Adipose tissue (tissue), 3 donors: Measurements from ENCODE around the gene FBXL16. TPM values are rescaled to one million over a fixed set of nuclear protein-coding genes. Genes with fewer than 3 reads are reported as not detected.

ENCODE experiments used
- H3K27ac ChIP-seq: one replicate; pipeline ENCODE4 v1.5.1; 2013; ENCODE audit warnings: low read depth, low read length
- WGBS, 3 donors: extraction: QIAGEN DNeasy Blood & Tissue Kit; methylation state at CpG; one replicate each; pipeline ENCODE4 v1.1.7; 2013; 5-methylcytosine and 5-hydroxymethylcytosine counted together
- polyA plus RNA-seq, 3 donors: library from polyadenylated mRNA; stranded (reverse); fragments of 200-250 nt; gene quantifications; one replicate each; pipeline ENCODE4 v1.2.3, GENCODE V29; 2013
- donor health status: healthy with polysubstance abuse.
- donor health status: Bipolar disorder and iron deficiency.
- donor health status: healthy.

FBXL16 gene
- polyA plus RNA-seq, 3 donors: 0.22 to 2.5 (median 0.37) TPM

DNA sequence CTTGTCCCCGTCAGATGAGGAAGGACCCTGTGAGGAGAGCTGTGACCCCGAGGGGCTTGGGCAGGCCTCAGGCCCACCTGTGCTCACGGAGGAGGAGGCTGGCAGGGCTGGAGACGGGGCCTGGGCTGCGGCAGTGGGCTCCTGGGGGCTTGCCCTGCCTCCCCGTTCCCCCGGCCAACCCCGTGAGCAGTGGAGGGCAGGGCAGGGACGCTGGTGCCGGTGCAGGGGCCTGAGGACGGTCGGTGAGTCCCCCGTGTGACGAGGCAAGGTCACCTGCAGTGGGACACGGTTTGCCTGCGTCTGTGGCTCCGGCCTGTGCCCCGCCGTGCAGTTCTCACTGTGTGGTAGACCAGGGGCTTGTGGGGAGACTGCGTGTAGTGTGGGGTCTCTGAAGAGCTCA, 46.0 kb downstream of the FBXL16 start:
- no peak overlapping the region for H3K27ac ChIP-seq
- 89 to 91% (median 91%) methylated on average over 18 to 20 of the region's 20 CpGs for WGBS, 3 donors

DNA sequence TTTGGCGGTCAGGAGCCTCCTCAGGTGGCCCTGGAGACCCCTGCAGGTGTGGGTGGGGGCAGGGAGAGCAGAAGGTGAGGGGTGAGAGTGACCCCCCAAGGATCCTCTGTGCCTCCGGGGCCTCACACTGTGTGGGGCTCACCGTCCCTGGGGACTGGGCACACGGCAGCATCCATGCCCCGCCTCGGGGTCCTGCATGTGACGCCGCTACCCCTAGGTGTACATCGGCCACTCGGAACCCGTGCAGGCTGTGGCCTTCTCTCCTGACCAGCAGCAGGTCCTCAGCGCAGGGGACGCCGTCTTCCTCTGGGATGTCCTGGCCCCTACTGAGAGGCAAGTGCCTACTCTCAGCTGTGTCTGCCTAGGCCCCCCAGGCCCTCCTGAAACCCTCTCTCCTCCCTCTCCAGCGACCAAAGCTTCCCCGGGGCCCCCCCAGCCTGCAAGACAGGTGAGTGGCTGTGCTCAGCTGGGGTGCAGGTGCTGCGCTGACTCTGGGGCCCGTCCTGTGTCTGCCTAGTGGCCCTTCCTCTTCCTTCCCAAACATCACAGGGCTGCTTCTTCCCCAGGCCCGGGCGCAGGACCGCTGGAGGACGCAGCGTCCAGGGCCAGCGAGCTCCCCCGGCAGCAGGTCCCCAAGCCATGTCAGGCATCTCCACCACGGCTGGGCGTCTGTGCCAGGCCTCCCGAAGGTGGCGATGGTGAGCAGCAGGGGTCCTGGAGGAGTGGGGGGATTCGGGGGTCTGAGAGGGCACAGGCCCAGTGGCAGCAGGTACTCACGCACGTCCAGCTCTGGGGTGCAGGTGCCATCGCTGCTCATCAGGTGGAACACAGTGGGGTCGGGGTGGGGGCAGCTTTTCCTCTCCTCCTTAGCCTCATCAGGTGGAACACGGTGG, 46.7 kb downstream of the FBXL16 start:
- WGBS, 3 donors: 91 to 95% (median 94%) methylated on average over 29 to 35 of the region's 35 CpGs
- H3K27ac ChIP-seq: no peak overlapping the region

DNA sequence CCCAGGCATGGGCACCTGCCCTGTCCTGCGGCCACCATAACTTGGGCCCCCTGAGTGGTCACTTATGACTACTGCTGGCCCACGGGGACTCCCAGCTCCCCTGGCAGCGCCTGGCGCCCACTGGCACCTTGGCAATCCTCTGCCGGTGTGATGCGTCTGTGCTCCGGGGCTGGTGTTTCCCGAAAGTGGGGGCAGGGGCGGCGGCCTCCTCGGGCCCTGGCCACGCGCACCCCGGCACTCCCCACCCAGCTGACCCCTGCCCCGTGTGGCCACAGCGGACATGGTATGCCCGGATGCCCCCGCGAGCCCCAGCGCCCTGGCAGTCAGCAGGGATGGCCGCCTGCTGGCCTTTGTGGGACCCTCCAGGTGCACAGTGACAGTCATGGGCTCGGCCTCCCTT, 48.1 kb downstream of the FBXL16 start:
- WGBS, 3 donors: 92 to 96% (median 95%) methylated on average over 17 to 22 of the region's 22 CpGs
- no peak overlapping the region for H3K27ac ChIP-seq

DNA sequence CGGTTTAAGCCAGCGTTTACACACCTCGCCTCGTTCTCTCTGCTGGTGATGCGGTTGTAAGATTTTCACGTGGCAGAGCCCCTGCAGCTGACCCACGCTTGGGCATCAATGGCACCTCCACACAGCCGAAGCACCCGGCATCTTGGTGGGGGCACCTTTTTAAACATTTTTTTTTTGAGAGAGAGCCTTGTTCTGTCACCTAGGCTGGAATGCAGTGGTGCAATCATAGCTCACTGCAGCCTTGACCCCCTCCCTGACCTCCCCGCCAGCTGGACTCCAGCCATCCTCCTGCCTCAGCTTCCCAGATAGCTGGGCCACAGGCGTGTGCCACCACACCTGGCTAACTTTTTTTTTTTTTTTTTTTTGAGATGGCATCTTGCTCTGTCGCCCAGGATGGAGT, 51.6 kb downstream of the FBXL16 start:
- 92 to 94% (median 93%) methylated on average over 11 to 12 of the region's 12 CpGs for WGBS, 3 donors
- H3K27ac ChIP-seq: no peak overlapping the region

DNA sequence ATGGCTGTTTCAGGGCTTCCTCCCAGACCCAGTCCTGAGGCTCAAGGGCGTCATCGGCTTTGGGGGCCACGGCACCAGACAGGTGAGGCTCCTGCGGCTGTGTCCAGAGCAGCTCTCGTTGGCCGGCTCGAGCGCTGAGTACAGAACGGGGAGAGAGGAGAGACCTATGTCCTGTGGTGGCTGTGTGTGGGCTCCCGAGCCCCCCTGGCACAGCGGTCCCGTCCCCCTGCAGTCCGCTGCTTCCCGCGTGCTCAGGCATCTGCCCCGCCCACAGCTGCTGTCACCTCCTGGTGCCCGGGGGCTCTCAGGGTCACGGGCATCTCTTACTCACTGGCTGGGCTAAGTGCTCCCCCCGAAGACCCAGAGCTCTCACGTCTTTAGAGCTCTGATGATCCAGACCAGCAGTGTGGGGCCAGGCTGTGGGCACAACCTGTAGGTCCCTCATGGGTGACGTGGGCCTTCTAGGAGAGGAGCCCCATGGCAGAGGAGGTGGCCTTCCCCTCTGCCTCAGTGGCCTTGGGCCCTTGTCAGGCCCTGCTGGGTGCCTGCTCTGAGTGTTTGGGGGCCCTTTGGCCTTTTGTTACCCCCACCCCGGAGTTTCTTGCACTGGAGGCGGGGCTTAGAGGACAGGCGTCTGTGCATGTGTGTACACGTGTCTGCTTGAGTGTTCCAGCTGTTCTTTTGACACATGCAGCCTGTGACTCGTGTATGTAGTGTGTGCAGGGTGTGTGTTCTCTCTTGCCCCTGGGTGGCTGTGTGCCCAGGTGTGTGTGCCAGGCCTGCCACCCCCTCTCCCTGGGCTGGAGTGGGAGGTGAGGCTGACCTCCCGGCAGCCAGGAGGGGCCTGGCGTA, 52.9 kb downstream of the FBXL16 start:
- no peak overlapping the region for H3K27ac ChIP-seq
- 86 to 88% (median 88%) methylated on average over 28 of the region's 28 CpGs for WGBS, 3 donors

DNA sequence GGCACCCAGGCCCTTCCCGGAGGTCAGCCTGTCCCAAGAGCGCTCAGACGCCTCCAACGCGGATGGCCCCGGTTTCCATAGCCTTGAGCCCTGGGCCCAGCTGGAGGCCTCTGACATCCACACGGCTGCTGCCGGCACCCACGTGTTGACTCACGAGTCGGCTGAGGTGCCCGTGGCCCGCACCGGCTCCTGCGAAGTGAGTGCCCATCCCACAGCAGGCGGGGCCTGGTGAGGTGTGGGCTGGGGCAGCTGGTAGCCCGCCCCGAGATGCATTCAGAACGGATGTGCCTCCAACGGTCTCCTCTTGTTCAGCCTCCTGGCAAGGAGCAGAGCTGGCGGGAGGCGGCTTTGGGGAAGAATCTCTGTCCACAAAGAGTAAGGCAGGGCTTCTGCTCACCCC, 53.8 kb downstream of the FBXL16 start:
- 88 to 91% (median 90%) methylated on average over 21 to 22 of the region's 22 CpGs for WGBS, 3 donors
- H3K27ac ChIP-seq: no peak overlapping the region

DNA sequence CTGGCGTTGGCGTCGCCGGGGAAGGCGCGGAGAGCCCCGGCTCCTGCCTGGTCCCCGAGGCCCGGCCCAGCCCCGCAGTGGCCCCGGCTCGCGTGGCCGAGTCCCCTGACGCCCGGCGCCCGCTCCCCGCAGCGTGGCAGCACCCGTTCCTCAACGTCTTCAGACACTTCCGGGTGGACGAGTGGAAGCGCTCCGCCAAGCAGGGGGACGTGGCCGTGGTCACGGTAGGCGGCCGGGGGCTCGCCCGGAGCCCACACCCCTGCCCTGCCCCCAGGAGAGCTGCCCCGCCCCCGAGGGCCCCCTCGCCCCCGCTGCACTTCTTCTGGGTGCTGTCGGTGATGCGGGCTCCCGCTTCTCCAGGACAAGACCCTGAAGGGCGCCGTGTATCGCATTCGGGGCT, 56.0 kb downstream of the FBXL16 start:
- 4 to 5% (median 5%) methylated on average over 27 to 44 of the region's 44 CpGs for WGBS, 3 donors
- no peak overlapping the region for H3K27ac ChIP-seq

DNA sequence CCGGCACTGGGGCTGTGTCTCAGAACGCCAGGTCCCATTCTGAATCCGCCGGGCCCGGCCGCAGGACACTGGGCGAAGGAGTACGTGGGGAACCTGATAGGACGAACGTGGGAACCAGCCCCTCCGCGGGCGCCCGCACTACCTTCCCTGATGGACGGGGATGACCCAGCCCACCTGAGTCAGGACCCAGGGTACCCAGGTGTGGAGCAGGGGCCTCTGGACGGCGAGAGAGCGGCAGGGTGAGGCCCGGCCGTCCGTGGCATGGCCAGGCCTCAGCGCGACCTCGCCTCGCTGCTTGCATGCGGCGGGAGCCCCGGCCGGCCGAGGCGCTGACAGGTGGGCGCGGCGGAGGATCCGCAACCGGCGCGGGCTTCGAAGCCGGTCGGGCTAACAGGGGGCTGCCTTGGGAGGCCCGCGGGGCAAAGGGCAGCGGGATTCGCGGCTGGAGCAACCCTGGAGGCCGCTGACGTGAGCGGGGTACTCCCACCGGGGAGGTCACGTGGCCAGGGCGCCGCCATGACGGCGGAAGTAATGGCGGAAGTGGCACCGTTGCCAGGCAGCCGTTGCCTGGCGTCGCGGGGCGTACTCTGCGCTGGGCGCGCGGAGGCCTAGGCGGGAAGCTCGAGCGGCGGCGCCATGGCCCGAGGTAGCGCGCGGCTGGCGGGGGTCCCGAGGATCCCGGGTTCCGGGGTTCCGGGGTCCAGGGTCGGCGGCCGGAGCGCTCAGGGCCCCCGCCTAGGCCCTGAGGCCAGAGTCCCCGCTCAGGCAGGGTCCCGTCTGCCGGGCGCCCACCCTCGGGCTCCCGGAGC, 56.6 kb downstream of the FBXL16 start, which contains the start of gene WDR90:
TSS of gene WDR90 (plus strand) at position 585 of the 809 bp plus-strand sequence. CDS start at position 637, 52 bp downstream.
- H3K27ac ChIP-seq: no peak within 1 kb of the TSS
- WGBS, 3 donors: 1 to 2% (median 2%) methylated on average over 59 to 91 of the region's 91 CpGs

DNA sequence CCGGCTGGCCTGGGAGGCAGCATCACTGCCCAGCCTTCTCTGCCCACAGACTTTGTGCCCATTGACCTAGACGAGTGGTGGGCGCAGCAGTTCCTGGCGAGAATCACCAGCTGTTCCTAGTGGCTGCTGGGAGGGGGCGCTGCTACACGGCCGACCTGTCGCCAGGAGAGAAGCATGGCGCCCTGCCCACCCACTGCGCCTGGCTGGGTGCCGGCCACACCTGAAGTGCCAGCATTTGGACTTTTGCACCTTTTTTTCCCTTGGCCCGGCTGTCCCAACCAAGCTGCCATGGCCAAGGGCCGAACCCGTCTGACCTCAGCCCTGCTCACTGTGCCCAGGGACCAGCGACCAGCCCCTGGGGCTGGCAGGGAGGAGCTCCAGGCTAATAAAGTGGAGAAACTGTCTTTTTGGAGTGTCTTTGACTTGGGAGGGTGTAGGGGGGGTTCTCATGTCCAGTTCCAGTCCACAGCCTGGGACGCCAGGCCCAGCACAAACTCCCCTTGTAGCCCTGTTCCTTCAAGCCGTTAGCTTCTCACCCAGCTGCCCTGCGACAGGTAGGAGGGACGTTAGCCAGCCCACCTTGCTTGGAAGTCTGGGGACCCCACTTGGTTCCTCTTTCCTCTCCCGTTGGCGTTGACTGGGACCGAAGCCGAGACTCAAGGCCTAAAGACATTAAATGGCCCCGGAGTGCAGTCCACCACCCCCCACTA, 57.4 kb downstream of the FBXL16 start:
- WGBS, 3 donors: 19 to 44% (median 35%) methylated on average over 24 of the region's 24 CpGs
- no peak overlapping the region for H3K27ac ChIP-seq

DNA sequence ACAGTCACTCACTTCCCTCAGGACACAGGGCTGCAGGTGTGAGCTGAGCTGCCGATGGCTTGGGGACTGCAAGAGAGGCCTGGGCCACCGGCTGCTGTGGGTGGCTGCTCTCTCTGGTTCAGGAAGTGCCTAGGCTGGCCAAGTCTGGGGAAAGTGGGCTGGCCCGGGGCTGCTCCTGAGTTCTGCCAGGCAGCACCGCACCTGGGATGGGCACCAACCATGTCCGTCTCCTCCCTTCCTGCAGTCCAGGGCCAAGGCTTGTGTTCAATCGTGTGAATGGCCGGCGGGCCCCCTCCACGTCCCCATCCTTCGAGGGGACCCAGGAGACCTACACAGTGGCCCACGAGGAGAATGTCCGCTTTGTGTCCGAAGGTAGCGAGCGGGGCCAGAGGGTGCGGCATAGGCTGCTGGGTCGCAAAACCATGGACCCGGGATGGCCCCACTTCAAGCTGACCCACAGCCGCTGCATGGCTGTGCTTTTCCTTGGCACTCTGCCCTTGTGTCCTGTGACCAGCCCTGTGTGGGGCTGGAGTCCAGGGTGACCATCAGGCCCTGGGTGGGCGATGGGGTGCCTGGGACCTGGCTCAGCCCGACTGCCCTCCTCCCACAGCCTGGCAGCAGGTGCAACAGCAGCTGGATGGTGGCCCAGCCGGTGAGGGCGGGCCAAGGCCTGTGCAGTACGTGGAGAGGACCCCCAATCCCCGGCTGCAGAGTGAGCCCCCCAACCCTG, 58.3 kb downstream of the FBXL16 start:
- WGBS, 3 donors: 65 to 84% (median 78%) methylated on average over 24 to 25 of the region's 25 CpGs
- H3K27ac ChIP-seq: no peak overlapping the region

DNA sequence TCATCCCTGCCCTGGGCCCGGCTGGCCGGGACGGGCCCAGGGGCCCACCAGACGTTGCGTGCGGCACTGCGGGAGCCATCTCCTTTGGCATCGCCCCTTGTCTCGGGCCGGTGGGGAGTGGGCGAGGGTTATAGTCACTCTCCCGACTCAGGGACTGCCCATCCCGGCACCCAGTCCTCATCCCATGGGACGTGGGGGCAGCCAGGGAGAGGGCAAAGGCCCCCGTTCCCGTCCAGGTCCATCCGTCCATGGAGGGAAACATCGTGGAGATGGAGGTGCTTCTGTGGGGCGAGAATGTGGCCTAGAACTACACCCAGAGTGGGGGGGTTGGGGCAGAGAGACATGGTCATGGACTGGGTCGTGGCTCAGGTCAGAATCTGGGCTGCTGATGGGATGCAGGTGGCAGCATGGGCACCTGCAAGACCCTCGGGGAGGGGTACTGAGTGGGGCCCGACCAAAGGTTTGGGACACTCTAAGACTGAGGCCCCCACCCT, 58.9 kb downstream of the FBXL16 start:
- H3K27ac ChIP-seq: no peak overlapping the region

DNA sequence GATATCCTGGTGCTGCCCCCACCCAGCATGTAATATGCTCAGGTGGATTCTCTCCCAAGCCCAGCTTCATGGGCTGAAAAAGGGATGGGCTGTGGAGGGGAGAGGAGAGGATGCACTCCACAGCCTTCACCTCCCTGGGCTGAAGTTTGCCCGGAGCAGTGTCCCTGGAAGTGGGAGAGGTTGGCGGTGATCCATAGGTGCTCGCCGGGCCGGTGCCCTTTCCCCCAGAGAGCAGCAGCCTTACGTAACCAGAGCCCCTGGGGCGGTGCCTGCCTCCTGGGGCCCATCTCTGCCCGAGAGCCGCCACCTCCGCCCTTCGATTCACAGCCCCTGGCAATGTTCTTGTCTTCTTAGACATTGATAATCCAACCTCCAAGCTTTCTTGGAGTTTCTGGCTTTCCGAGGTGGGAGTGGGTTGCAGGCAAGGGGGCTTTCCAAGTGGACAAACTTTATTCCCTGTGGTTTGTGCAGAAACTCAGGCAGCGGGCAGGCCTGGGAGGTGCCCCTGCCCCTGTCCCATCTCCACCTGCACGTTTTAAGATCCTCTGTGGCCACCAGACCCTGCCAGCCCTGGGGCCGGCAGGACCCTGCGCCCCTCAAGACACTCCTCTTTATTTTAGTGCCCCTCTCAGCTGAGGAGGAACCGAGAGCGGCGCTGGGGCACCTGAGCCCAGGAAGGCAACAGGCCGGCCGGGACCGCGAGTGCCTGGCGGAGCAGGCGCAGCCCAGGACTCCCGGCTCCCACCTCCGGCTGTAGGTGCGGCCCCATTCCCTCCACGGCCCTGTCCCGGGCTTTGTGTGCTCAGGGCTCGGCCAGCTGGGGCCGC, 59.5 kb downstream of the FBXL16 start:
- WGBS, 3 donors: 66 to 74% (median 73%) methylated on average over 30 to 32 of the region's 32 CpGs
- H3K27ac ChIP-seq: no peak overlapping the region

More for the DNA sequence above, 58.9 kb downstream of the FBXL16 start:
- WGBS, 3 donors: 79 to 83% (median 81%) methylated on average over 22 of the region's 22 CpGs

DNA sequence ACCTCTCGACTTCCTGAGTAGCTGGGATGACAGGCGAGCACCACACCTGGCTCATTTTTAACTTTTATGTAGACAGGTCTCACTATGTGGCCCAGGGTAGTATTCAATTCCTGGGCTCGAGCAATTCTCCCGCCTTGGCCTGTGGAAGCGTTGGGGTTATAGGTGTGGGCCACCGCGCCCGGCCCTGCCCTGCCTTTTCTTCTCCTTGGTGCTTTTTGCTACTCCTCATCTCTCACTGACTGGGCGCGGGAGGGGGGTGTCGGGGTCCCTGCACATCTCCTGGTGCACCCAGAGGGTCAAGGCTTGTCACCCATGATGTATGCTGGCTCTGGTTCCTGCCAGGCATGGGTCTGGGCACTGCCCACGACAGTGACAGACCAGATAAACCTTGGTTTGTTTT, 61.0 kb downstream of the FBXL16 start:
- no peak overlapping the region for H3K27ac ChIP-seq
- WGBS, 3 donors: 90 to 93% (median 92%) methylated on average over 12 of the region's 12 CpGs

DNA sequence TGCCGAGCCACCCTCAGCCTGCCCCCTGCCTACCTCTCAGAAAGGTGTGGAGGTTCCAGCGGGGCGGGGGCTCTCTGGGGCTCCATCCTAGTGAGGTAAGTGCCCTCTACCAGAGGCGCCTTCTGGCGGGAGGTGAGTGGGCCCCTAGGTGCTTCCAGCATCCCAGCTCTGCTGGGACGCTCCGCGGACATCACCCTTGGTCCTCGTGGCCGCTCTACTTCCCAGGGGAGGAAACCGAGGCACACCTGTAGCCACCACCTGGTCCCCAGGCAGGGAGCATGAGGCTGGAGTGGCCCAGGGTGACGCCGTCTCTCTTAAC, 62.6 kb downstream of the FBXL16 start:
- WGBS, 3 donors: 70 to 86% (median 84%) methylated on average over 13 of the region's 13 CpGs
- no peak overlapping the region for H3K27ac ChIP-seq
